ENCODE data around the gene NAXD. TPM values are rescaled to one million over a fixed set of nuclear protein-coding genes. Genes with fewer than 3 reads are reported as not detected.
"Not testable (repeated sequence)": the region's sequence is repeated elsewhere in the genome, so short reads cannot be mapped to it uniquely, and the experiment has no call there.

Gene NAXD
- total RNA-seq, 1 donor from 2014 or later, result 21.1 TPM

DNA sequence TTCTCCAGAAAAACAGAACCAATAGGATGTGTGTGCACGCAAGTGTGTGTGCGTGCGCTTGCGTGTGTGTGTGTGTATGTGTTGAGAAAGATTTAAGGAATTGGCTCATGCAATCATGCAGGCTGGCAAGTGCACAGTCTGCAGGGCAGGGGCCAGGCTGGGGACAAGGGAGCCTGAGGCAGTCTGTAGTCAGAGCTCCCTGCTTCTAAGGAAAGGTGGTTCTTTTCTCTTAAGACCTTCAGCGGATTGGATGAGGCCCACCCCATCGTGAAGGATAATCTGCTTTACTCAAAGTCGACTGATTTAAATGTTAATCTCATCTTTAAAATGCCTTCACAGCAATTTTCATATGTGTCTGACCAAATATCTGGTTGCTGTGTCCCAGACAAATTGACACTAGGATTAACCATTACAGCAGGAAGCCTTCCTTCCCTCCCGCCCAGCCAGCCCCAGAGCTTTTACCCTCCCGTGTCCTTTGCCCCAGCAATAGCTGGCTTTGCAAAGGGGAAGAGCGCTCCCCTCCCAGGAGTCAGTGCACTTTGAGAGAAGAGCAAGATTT lies 15.0 kb upstream of the NAXD start:
- H3K27me3 ChIP-seq (ENCODE audit: control insufficient read depth, insufficient read depth, low read length), result no peaks in the 10 kb centered on the region
- H3K4me3 ChIP-seq (ENCODE audit: low read depth, low read length), result no peak overlapping the region
- no peaks in the 10 kb centered on the region for H3K36me3 ChIP-seq (ENCODE audit: control insufficient read depth, insufficient read depth, low read length)
- TF ChIP-seq, protein P1, sequence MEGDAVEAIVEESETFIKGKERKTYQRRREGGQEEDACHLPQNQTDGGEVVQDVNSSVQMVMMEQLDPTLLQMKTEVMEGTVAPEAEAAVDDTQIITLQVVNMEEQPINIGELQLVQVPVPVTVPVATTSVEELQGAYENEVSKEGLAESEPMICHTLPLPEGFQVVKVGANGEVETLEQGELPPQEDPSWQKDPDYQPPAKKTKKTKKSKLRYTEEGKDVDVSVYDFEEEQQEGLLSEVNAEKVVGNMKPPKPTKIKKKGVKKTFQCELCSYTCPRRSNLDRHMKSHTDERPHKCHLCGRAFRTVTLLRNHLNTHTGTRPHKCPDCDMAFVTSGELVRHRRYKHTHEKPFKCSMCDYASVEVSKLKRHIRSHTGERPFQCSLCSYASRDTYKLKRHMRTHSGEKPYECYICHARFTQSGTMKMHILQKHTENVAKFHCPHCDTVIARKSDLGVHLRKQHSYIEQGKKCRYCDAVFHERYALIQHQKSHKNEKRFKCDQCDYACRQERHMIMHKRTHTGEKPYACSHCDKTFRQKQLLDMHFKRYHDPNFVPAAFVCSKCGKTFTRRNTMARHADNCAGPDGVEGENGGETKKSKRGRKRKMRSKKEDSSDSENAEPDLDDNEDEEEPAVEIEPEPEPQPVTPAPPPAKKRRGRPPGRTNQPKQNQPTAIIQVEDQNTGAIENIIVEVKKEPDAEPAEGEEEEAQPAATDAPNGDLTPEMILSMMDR (IDR thresholded peaks at IDR 0.05; ENCODE audit: insufficient read depth, low read length, severe bottlenecking), result no peak
- DNase-seq (ENCODE audit: low read depth) (no peak), FAIRE-seq (no peak)

DNA sequence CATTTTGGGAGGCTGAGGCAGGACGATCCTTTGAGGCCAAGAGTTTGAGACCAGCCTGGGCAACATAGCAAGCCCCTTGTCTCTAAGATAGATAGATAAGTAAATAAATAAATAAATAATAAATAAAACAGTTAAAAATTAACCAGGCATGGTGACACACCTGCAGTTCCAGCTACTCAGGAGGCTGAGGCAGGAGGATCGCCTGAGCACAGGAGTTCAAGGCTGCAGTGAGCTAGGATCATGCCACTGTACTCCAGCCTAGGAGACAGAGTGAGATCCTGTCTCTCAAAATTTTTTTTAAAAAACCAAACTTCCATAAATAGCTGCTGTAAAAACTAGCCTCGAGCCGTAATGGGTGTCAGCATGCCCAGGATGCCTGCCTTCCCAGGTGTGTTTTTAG lies 14.4 kb upstream of the NAXD start:
- TF ChIP-seq, protein P1 (IDR thresholded peaks at IDR 0.05; ENCODE audit: insufficient read depth, low read length, severe bottlenecking), result no peak
- DNase-seq (ENCODE audit: low read depth) (no peak), FAIRE-seq (no peak)
- Histone ChIP-seq H3K36me3 (ENCODE audit: control insufficient read depth, insufficient read depth, low read length) (no peaks in the 10 kb centered on the region), H3K27me3 (ENCODE audit: control insufficient read depth, insufficient read depth, low read length) (no peaks in the 10 kb centered on the region), H3K4me3 (ENCODE audit: low read depth, low read length) (no peak overlapping the region)

DNA sequence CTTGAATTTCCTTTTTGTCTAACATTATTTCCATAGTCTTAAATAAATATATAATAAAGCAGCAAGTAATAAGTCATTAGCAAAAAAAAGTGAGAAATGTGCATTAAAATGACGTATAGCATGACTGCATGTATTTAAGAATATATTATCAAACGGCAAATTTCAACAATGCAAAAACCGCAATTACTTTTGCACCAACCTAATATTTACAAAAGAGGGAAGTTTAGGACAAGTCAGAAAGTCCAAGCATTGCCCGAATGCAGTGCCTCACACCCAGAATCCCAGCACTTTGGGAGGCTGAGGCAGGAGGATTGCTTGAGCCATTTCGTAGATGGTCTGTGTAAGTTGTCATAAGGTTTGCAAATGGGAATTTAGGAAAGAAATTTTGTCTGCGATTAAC lies 10.2 kb upstream of the NAXD start:
- H3K36me3 ChIP-seq (ENCODE audit: control insufficient read depth, insufficient read depth, low read length), result no peaks in the 10 kb centered on the region
- no peak for DNase-seq (ENCODE audit: low read depth)
- TF ChIP-seq, protein P1 (IDR thresholded peaks at IDR 0.05; ENCODE audit: insufficient read depth, low read length, severe bottlenecking), result no peak
- no peaks in the 10 kb centered on the region for H3K27me3 ChIP-seq (ENCODE audit: control insufficient read depth, insufficient read depth, low read length)
- no peak for FAIRE-seq
- no peak overlapping the region for H3K4me3 ChIP-seq (ENCODE audit: low read depth, low read length)

DNA sequence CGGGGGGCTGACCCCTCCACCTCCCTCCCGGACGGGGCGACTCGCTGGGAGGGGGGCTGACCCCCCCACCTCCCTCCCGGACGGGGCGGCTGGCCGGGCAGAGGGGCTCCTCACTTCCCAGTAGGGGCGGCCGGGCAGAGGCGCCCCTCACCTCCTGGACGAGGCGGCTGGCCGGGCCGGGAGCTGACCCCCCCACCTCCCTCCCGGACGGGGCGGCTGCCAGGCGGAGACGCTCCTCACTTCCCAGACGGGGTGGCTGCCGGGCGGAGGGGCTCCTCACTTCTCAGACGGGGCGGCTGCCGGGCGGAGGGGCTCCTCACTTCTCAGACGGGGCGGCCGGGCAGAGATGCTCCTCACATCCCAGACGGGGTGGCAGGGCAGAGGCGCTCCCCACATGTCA lies 9.1 kb upstream of the NAXD start:
- DNase-seq (ENCODE audit: low read depth); FAIRE-seq: not testable (repeated sequence)

DNA sequence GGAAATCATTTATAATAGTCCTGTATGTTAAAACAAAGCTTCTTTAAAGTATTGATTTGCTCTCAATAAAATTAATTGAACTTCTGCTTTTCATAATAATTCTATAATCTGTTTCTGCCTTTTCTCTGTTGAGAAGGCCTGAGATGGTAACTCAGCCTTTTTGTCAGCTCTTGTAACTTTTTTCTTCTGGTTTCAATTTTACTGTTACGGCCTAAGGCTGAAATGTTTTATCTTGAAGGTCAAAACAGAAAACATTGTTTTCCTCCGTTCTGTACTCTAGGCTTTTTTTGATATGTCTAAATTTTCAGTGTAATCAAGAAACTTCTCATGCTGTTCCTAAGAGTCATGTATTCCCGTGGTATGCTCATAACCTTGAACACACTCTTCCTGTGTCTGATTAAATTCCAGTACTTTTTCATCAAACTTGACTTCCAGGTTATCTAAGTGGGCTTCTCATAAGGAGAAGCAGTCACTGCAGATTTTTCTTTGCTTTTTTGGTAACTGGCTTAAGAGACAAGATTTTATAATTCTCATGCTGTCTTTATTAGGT lies 7.6 kb upstream of the NAXD start:
- DNase-seq (ENCODE audit: low read depth) (no peak), FAIRE-seq (no peak)
- Histone ChIP-seq H3K4me3 (ENCODE audit: low read depth, low read length) (no peak overlapping the region), H3K27me3 (ENCODE audit: control insufficient read depth, insufficient read depth, low read length) (no peaks in the 10 kb centered on the region), H3K36me3 (ENCODE audit: control insufficient read depth, insufficient read depth, low read length) (no peaks in the 10 kb centered on the region)
- TF ChIP-seq, protein P1 (IDR thresholded peaks at IDR 0.05; ENCODE audit: insufficient read depth, low read length, severe bottlenecking), result no peak

More for the DNA sequence above, 9.1 kb upstream of the NAXD start:
- not testable (repeated sequence) for H3K36me3 ChIP-seq (ENCODE audit: control insufficient read depth, insufficient read depth, low read length); H3K4me3 ChIP-seq (ENCODE audit: low read depth, low read length); H3K27me3 ChIP-seq (ENCODE audit: control insufficient read depth, insufficient read depth, low read length)

DNA sequence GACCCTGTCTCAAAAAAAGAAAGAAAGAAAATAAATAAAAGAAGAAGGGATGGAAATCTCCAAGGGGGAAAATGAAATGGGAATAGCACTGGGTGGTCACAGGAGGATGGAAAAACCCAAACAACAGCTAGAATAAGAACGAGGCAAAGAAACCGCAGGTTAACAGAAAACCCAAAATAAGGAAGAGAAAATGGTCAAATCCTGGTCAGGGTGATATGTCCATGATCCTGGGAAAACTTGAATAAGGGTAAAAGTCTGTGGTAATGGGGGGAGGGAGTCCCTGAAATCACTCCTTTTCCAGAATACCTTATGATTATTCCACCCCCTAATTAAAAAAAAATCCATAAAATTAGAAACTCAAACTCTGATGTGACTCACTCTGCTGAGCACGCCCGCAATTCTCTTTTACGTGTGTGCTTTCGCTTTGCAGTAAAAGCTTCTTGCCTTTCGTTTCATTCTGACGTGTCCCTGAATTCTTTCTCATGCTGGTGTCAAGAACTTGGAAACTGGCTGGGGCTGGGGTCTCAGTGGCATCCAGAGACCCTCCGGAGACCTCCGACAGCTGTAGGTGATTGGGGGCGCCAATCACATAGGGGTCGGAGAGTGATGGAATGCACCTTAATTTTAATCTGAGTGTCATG lies 4.3 kb upstream of the NAXD start:
- H3K4me3 ChIP-seq (ENCODE audit: low read depth, low read length), result no peak overlapping the region
- H3K36me3 ChIP-seq (ENCODE audit: control insufficient read depth, insufficient read depth, low read length), result no peaks in the 10 kb centered on the region
- H3K27me3 ChIP-seq (ENCODE audit: control insufficient read depth, insufficient read depth, low read length), result no peaks in the 10 kb centered on the region
- FAIRE-seq, result no peak
- TF ChIP-seq, protein P1 (IDR thresholded peaks at IDR 0.05; ENCODE audit: insufficient read depth, low read length, severe bottlenecking), result no peak
- no peak for DNase-seq (ENCODE audit: low read depth)

Data from bronchial epithelial cell (primary cell).